Stimulated activated CD8-positive, alpha-beta memory T cell treated with anti-CD3 and anti-CD28 coated beads, Interleukin-12 subunit alpha, Interleukin-12 subunit beta, amount 100 ng/mL, for 24 hours (primary cell): ENCODE data around the gene RAP2A.

ENCODE experiments used
- DNase-seq: peaks from one replicate; pipeline ENCODE4 v3.0.0-alpha.2; 2020; ENCODE audit errors: extremely low read depth

Gene RAP2A

GRCh38 chr13:97495678-97496077 lies 61.7 kb downstream of the RAP2A start:
- DNase-seq, result no peak

DNA sequence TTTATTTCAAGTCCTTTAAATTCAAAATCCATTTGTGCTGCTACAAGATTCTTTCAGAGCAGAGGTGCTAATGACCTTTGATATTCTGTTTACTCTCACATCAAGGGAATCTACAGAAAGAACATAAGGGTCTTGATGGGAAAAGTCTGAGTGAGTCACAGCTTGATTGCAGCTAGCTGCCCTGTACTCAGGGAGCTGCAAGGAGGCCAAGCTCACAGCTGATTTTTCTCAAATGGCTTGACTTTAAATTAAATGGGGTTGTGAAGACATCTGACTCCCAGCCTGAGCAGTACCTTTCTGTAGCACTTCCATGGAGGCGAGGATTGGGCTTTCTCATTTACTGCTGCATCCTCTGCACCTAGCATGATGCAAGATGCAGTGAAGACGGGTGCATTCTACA lies 62.5 kb downstream of the RAP2A start:
- DNase-seq, result no peak

GRCh38 chr13:97497400-97497799 lies 63.4 kb downstream of the RAP2A start:
- no peak for DNase-seq

DNA sequence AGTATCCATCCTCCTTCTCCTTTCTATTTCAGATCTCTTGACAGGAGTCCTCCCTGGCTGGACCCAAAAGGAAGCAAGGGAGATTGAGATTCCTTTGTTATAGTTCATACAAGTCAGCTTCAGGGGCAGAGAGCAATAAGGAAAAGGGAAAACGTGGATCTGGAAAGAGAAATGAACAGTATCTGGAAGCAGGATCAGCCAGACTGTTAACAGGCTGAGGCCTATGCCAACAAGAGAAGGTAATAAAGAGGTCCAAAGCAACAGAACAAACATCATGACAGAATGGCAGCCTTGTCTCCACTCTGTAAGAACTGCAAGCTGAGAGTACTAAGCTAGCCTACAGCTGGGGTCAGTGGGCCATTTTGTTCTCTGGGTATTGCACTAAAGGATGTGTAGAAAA lies 64.5 kb downstream of the RAP2A start:
- DNase-seq, result no peak

DNA sequence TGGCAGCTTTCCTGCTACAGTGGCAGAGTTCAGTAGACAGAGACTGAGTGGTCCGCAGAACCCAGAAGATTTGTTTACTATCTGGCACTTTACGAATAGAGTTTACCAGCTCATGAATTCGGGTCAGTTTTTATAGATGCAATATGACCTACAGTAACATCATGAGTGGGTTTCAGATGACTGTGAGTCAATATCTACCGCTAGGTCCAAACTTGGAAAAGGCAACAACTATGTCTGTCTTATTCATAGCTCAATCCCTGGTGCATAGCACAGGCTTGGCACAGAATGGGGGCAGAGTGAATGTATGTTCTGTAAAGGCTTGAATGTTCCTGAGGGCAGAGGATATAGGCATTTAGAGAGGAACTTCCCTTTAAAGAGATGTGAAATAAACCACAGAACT lies 65.2 kb downstream of the RAP2A start:
- DNase-seq, result no peak

DNA sequence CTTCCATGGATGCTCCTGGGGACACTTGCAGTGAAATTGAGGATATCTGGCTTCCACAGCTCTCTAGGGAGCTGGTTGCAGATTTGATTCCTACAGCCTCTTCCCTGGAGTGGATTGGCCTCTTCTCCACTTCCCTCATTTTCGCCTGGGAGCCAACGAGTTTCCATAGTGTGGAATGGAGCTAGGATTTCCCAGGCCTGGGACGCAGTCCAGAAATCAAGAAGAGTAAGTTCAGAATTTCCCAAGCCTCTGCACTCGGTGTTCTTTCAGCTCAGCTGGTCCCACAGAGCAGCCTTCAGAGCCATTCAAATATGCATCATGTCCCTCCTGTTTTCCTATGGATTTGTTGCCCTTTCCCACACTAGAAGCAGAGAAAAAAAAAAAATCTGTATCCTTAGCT lies 68.2 kb downstream of the RAP2A start:
- no peak for DNase-seq

DNA sequence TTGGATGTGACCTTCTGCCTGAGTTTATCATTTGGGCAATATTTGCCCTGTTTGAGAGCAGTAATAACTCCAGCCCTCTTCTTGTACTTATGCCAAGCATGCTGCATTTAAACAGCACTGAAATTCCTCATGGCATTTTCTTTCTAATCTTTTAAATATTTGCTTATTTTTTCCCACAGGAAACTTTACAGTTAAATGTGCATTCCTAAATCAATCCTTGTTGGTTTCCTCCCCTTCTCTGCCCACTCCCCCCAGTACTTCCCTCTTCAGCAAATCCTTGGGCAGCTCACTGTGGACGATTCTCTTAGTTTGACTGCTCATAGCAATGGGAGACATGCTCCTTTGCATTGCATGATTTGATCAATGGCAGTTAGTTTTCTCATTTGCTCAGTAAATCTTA lies 68.7 kb downstream of the RAP2A start:
- no peak for DNase-seq

- DNase-seq, result no peak
Measured at GRCh38 chr13:97505017-97505416, 71.0 kb downstream of the RAP2A start.

GRCh38 chr13:97506511-97506910 lies 72.5 kb downstream of the RAP2A start:
- no peak for DNase-seq

DNA sequence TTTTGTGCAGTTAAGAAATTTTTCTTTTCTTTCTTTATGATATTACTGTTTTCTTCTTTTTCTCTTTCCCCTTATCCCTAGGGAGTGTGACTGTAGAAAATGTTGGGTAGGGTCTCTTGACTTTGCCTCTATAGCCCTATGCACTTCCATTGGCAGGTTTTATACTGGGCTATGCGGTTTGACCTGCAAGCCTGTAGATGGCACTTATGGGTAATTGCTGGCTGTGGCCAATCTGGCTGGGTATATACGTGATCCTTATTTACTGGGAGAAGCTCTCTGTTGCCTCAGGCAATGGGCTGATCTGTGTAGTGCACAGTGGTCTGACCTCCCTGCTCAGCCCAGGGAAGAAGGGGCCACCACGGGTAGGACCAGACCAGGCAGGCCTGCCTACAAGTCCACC lies 78.8 kb downstream of the RAP2A start:
- DNase-seq, result no peak

- DNase-seq, result no peak
Measured at GRCh38 chr13:97515643-97516042, 81.7 kb downstream of the RAP2A start.

- no peak for DNase-seq
Measured at GRCh38 chr13:97517967-97518366, 84.0 kb downstream of the RAP2A start.
